HepG2 (cell line): Measurements from ENCODE around the gene LIME1. TPM values are rescaled to one million over a fixed set of nuclear protein-coding genes. Genes with fewer than 3 reads are reported as not detected.

ENCODE experiments used
- ATAC-seq: fragments of 200-7000 bp; cut with Tn5 transposase; 3 replicates; pipeline ENCODE4 v1.9.1; 2020; ENCODE audit warnings: mild to moderate bottlenecking, moderate library complexity
- BruUV-seq: library from RNA; stranded (reverse); fragments of 400-500 nt; replicated peaks from 2 replicates; lab custom pipeline; 2021; lab: Mats Ljungman, UMichigan
- CTCF ChIA-PET: fragments of 300-600 bp; formaldehyde crosslinking; extraction: SDS; loops from one replicate; lab custom pipeline; 2021; ENCODE audit warnings: low total read pairs, inconsistent platforms, low intra/inter-chr PET ratio; lab: Yijun Ruan, JAX
- POLR2A ChIA-PET: fragments of 350-600 bp; sonication (Branson Sonifier 250); formaldehyde crosslinking; loops from one replicate; lab custom pipeline; 2020; ENCODE audit warnings: antibody characterized with exemption, inconsistent platforms; lab: Yijun Ruan, JAX
- DNase-seq: peaks from one replicate; pipeline ENCODE4 v3.0.0-alpha.2; 2015; ENCODE audit warnings: low spot score
- FAIRE-seq: peaks from 3 replicates; lab custom pipeline; 2011; peaks lifted over from hg19 to GRCh38; lab: Jason Lieb, UNC
- H2AFZ ChIP-seq: one replicate; pipeline ENCODE4 v1.6.1; 2011; ENCODE audit warnings: low read length, inconsistent platforms
- H3K27ac ChIP-seq: fragments of 300-600 bp; 3 replicates; pipeline ENCODE4 v1.8.0; 2011; ENCODE audit warnings: mixed run types, mild to moderate bottlenecking, mixed read lengths, low read length, inconsistent platforms; ENCODE audit not compliant: insufficient read depth; ENCODE audit errors: extremely low read length
- H3K27me3 ChIP-seq, 2 experiments: fragments of 200-600 bp in 1 of 2; 2 replicates in 1 of 2; 3 replicates in 1 of 2; pipeline versions ENCODE4 v1.6.0 to v1.8.0; 2011; ENCODE audit warnings: low read length in 2 of 2, mild to moderate bottlenecking in 2 of 2, moderate library complexity in 2 of 2, inconsistent platforms in 1 of 2; ENCODE audit not compliant: insufficient read depth in 2 of 2, control insufficient read depth in 1 of 2
- H3K36me3 ChIP-seq, 2 experiments: fragments of 200-600 bp in 1 of 2; replicated peaks in 1 of 2; 2 replicates in 1 of 2; 3 replicates in 1 of 2; pipeline versions ENCODE4 v1.5.1 to v1.8.0; 2011; ENCODE audit warnings: low read length in 2 of 2, inconsistent platforms in 1 of 2; ENCODE audit not compliant: insufficient read depth in 2 of 2, control insufficient read depth in 1 of 2
- H3K4me1 ChIP-seq: 2 replicates; pipeline ENCODE4 v1.5.1; 2012; ENCODE audit warnings: low read length, inconsistent platforms; ENCODE audit not compliant: insufficient read depth
- H3K4me2 ChIP-seq: 2 replicates; pipeline ENCODE4 v1.6.0; 2011; ENCODE audit warnings: low read depth, low read length, inconsistent platforms
- H3K4me3 ChIP-seq, 3 experiments: fragments of 200-600 bp in 1 of 3; sonication (generic), shearing (Covaris generic) in 1 of 3; replicated peaks in 1 of 3; 2 replicates each; pipeline ENCODE4 v1.5.1; 2011 to 2016; ENCODE audit warnings: low read length in 3 of 3, inconsistent platforms in 2 of 3, low read depth in 2 of 3, mild to moderate bottlenecking in 2 of 3, control low read depth in 1 of 3, mixed read lengths in 1 of 3; ENCODE audit not compliant: insufficient read depth in 1 of 3
- H3K79me2 ChIP-seq: one replicate; pipeline ENCODE4 v1.6.1; 2011; ENCODE audit warnings: low read length, inconsistent platforms; ENCODE audit not compliant: insufficient read depth
- H3K9ac ChIP-seq: 2 replicates; pipeline ENCODE4 v1.6.0; 2011; ENCODE audit warnings: mild to moderate bottlenecking, low read depth, low read length, inconsistent platforms; ENCODE audit not compliant: insufficient read depth
- H3K9me3 ChIP-seq: 2 replicates; pipeline ENCODE4 v1.5.1; 2012; ENCODE audit warnings: mild to moderate bottlenecking, low read length
- H4K20me1 ChIP-seq: 2 replicates; pipeline ENCODE4 v1.6.0; 2011; ENCODE audit warnings: inconsistent platforms, mild to moderate bottlenecking, low read length, moderate library complexity; ENCODE audit not compliant: insufficient read depth
- ARNTL ChIP-seq: sonication (generic); formaldehyde crosslinking; IDR thresholded peaks from 2 replicates; pipeline ENCODE4 v1.4.0; 2020; ENCODE audit warnings: mild to moderate bottlenecking, missing genetic modification reagents
- DDIT3 ChIP-seq: sonication (generic); formaldehyde crosslinking; IDR thresholded peaks from 2 replicates; pipeline ENCODE4 v1.4.0; 2020; ENCODE audit warnings: mild to moderate bottlenecking, missing genetic modification reagents
- FOXA3 ChIP-seq: IDR thresholded peaks from 2 replicates; pipeline ENCODE4 v1.6.1; 2016; ENCODE audit warnings: missing genetic modification reagents, missing compliant biosample characterization
- MAZ ChIP-seq, 2 experiments: sonication (generic) in 1 of 2; formaldehyde crosslinking in 1 of 2; IDR thresholded peaks; 2 replicates each; pipeline versions ENCODE4 v1.5.0 to v1.6.1; 2012 to 2020; ENCODE audit warnings: low read depth in 2 of 2, mild to moderate bottlenecking in 2 of 2, borderline replicate concordance in 1 of 2, improper control_type of control experiment in 1 of 2, low read length in 1 of 2, missing genetic modification reagents in 1 of 2, moderate library complexity in 1 of 2
- MZF1 ChIP-seq: sonication (generic); formaldehyde crosslinking; IDR thresholded peaks from 2 replicates; pipeline ENCODE4 v1.8.1; 2023; ENCODE audit warnings: mild to moderate bottlenecking, missing genetic modification reagents, borderline replicate concordance
- NFIC ChIP-seq: IDR thresholded peaks from 2 replicates; pipeline ENCODE4 v1.6.1; 2012; ENCODE audit warnings: mild to moderate bottlenecking, low read length, inconsistent platforms
- NFKBIZ ChIP-seq: IDR thresholded peaks from 2 replicates; pipeline ENCODE4 v1.6.1; 2018; ENCODE audit warnings: missing genetic modification reagents, missing compliant biosample characterization
- PITX1 ChIP-seq: sonication (generic); formaldehyde crosslinking; IDR thresholded peaks from 2 replicates; pipeline ENCODE4 v1.5.1; 2020; ENCODE audit warnings: mild to moderate bottlenecking, missing genetic modification reagents
- RBFOX2 ChIP-seq: fragments of 200-400 bp; formaldehyde crosslinking; IDR thresholded peaks from 2 replicates; pipeline ENCODE4 v1.6.1; 2017; ENCODE audit warnings: low read depth, mild to moderate bottlenecking, low read length
- RBM22 ChIP-seq: fragments of 200-400 bp; formaldehyde crosslinking; optimal IDR thresholded peaks from 2 replicates; pipeline ENCODE3; 2017; ENCODE audit warnings: mild to moderate bottlenecking, low read length, moderate library complexity
- REXO4 ChIP-seq: sonication (generic); formaldehyde crosslinking; IDR thresholded peaks from 2 replicates; pipeline ENCODE4 v1.8.0; 2022; ENCODE audit warnings: missing genetic modification reagents, mild to moderate bottlenecking, borderline replicate concordance
- TBX2 ChIP-seq: sonication (generic); formaldehyde crosslinking; IDR thresholded peaks from 2 replicates; pipeline ENCODE4 v1.5.0; 2020; ENCODE audit warnings: missing genetic modification reagents, mild to moderate bottlenecking, borderline replicate concordance
- YY1 ChIP-seq: IDR thresholded peaks from 2 replicates; pipeline ENCODE4 v1.6.1; 2011; ENCODE audit warnings: low read length, low read depth, moderate library complexity, mild to moderate bottlenecking; ENCODE audit not compliant: insufficient read depth, insufficient replicate concordance
- ZNF10 ChIP-seq: sonication (generic); formaldehyde crosslinking; IDR thresholded peaks from 2 replicates; pipeline ENCODE4 v1.4.0; 2020; ENCODE audit warnings: mild to moderate bottlenecking, low read depth, missing genetic modification reagents, borderline replicate concordance
- ZNF550 ChIP-seq: sonication (generic); formaldehyde crosslinking; IDR thresholded peaks from 2 replicates; pipeline ENCODE4 v1.4.0; 2020; ENCODE audit warnings: mild to moderate bottlenecking, missing genetic modification reagents, borderline replicate concordance
- ZNF672 ChIP-seq: sonication (generic); formaldehyde crosslinking; IDR thresholded peaks from 2 replicates; pipeline ENCODE4 v1.8.1; 2022; ENCODE audit warnings: missing genetic modification reagents
- ZNF7 ChIP-seq: IDR thresholded peaks from 2 replicates; pipeline ENCODE4 v1.6.1; 2016; ENCODE audit warnings: missing biosample characterization, missing genetic modification reagents
- ZSCAN21 ChIP-seq: sonication (generic); formaldehyde crosslinking; IDR thresholded peaks from 2 replicates; pipeline ENCODE4 v1.8.0; 2022; ENCODE audit warnings: mild to moderate bottlenecking, missing genetic modification reagents, moderate library complexity, borderline replicate concordance
- WGBS: methylation state at CpG from one replicate; pipeline ENCODE4 v1.1.6; 2017; ENCODE audit warnings: low lambda C conversion rate; 5-methylcytosine and 5-hydroxymethylcytosine counted together
- in situ Hi-C: cut with HindIII; loops from 2 replicates; pipeline ENCODE4 v1.10.0; 2017; ENCODE audit warnings: low pct_unique_long_range_greater_than_20kb; ENCODE audit not compliant: extremely low pct_ligation_motif_present
- intact Hi-C: fragments of 100-400 bp; cut with micrococcal nuclease; formaldehyde crosslinking; loops from one replicate; pipeline ENCODE4 v1.10.0; 2022; ENCODE audit not compliant: unreplicated experiment
- polyA plus RNA-seq, 8 experiments: library from polyadenylated mRNA; depleted of rRNA in 3 of 8; stranded (reverse) in 7 of 8; unstranded in 1 of 8; fragments of >200 nt; fragmentation: Illumina TruSeq in 4 of 8; extraction: Trizol in 4 of 8; gene quantifications; 2 replicates each; pipeline versions ENCODE4 v1.2.1 to v1.2.3, GENCODE V29; 2011 to 2016; ENCODE audit warnings: low read depth in 4 of 8, missing spikeins in 1 of 8, mixed read lengths in 1 of 8; ENCODE audit not compliant: insufficient read depth in 1 of 8
- total RNA-seq, 5 experiments: library from RNA; depleted of rRNA; stranded (reverse); fragments of >200 nt; fragmentation: Illumina TruSeq; extraction: Trizol; gene quantifications; 2 replicates each; pipeline ENCODE4 v1.2.3, GENCODE V29; 2016; ENCODE audit warnings: low read depth in 1 of 5
- TF ChIP-seq, protein P1 (sequence below): conservative IDR thresholded peaks from 2 replicates; pipeline ENCODE4 v1.6.1; 2018; ENCODE audit warnings: missing genetic modification reagents

The LIME1 gene
- total and polyA plus RNA-seq, 2 of the 13 experiments (the other 11 are each of a cell fraction or from before 2014, with no cell fraction given): 13.0 to 61.5 TPM

DNA sequence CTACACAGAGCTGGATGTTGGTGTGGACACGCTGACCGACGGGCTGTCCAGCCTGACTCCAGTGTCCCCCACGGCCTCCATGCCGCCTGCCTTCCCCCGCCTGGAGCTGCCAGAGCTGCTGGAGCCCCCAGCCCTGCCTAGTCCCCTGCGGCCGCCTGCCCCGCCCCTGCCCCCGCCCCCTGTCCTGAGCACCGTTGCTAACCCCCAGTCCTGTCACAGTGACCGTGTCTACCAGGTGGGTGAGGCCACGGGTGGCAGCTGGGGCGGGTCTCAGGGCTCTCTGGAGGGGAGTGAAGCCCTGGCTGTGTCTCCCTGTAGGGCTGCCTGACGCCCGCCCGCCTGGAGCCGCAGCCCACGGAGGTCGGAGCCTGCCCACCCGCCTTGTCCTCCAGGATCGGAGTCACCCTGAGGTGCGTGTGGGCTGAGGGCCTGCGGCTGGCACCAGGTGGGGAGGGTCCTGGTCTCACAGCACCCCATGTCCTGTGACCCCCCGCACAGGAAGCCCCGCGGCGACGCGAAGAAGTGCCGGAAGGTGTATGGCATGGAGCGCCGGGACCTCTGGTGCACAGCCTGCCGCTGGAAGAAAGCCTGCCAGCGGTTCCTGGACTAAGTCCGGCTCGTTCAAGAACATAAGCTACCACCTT lies 6.0 kb downstream of the LIME1 start (continued):
- TF ChIP-seq MAZ (IDR thresholded peaks at IDR 0.05; ENCODE audit: borderline replicate concordance, low read depth, low read length) (no peak), MAZ (CRISPR knock-in tag; IDR thresholded peaks at IDR 0.05; ENCODE audit: low read depth) (no peak), ZNF10 (CRISPR knock-in tag) (no peak), REXO4 (CRISPR knock-in tag) (peak; percentile 21; the same call in 1 of the 2 replicates), TBX2 (CRISPR knock-in tag) (peak; percentile 9; the same call in 1 of the 2 replicates), RBM22 (peak; percentile 32), RBFOX2 (peak; percentile 88), ZNF550 (CRISPR knock-in tag) (0 out of 2 replicates have a peak, but pooled peaks have one; percentile 42), ZSCAN21 (CRISPR knock-in tag) (0 out of 2 replicates have a peak, but pooled peaks have one; percentile 22), ZNF672 (0 out of 2 replicates have a peak, but pooled peaks have one; percentile 43)
- TF ChIP-seq, all 625 proteins: peak for 14

- H3K4me2 ChIP-seq: no peak overlapping the region
- no peak overlapping the region for H2AFZ ChIP-seq
- FAIRE-seq (no peak), ATAC-seq (no peak), DNase-seq (no peak)
- TSS peak; percentile 47 for BruUV-seq
- no peak overlapping the region for H3K4me3 ChIP-seq
- peaks cover 16% of the 10 kb centered on the region for H3K79me2 ChIP-seq
- H3K27me3 ChIP-seq: no peaks in the 10 kb centered on the region
- H3K9me3 ChIP-seq: no peaks in the 10 kb centered on the region
- intact Hi-C loops: loop anchor here (10.0 kb wide), 1 partner anchor 121 kb away; the partner anchor contains the start of genes ABHD16B and TPD52L2
- no peaks in the 10 kb centered on the region for H4K20me1 ChIP-seq
- POLR2A ChIA-PET: interaction anchor here (1.0 to 2.7 kb wide), 6 partner anchors 9 to 213 kb away, joined by 3 to 9 read pairs (median 4); partner anchors contain the start of genes RTEL1, TPD52L2 and UCKL1
- H3K27ac ChIP-seq: no peak overlapping the region
- 94% methylated on average over 31 of the region's 31 CpGs for WGBS
- no peak overlapping the region for H3K9ac ChIP-seq
- CTCF ChIA-PET: no interaction called here
- in situ Hi-C loops: loop anchor here (5.0 kb wide), 1 partner anchor 36 kb away; the partner anchor contains the start of genes ARFRP1 and ZGPAT
- H3K36me3 ChIP-seq: peaks cover 17 to 27% of the 10 kb centered on the region in 2 experiments
- peaks cover 71% of the 10 kb centered on the region for H3K4me1 ChIP-seq
- TF ChIP-seq NFKBIZ (CRISPR knock-in tag) (no peak), YY1 (peak; percentile 10), PITX1 (CRISPR knock-in tag) (0 out of 2 replicates have a peak, but pooled peaks have one; percentile 27), ZNF7 (CRISPR knock-in tag) (no peak), MAZ (IDR thresholded peaks at IDR 0.05; ENCODE audit: borderline replicate concordance, low read depth, low read length) (no peak), MAZ (CRISPR knock-in tag; IDR thresholded peaks at IDR 0.05; ENCODE audit: low read depth) (no peak), MZF1 (no peak), DDIT3 (no peak), NFIC (no peak), FOXA3 (CRISPR knock-in tag) (no peak), ARNTL (CRISPR knock-in tag) (no peak)
- TF ChIP-seq, protein P1, sequence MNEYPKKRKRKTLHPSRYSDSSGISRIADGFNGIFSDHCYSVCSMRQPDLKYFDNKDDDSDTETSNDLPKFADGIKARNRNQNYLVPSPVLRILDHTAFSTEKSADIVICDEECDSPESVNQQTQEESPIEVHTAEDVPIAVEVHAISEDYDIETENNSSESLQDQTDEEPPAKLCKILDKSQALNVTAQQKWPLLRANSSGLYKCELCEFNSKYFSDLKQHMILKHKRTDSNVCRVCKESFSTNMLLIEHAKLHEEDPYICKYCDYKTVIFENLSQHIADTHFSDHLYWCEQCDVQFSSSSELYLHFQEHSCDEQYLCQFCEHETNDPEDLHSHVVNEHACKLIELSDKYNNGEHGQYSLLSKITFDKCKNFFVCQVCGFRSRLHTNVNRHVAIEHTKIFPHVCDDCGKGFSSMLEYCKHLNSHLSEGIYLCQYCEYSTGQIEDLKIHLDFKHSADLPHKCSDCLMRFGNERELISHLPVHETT: no peak
Measured at GRCh38 chr20:63743210-63743970, 6.9 kb downstream of the LIME1 start.
